Ovary (tissue), 9 donors: ENCODE results near the gene PROK2. TPM values are rescaled to one million over a fixed set of nuclear protein-coding genes. Genes with fewer than 3 reads are reported as not detected.

Source experiments
- DNase-seq, 5 donors: peaks; one replicate each; pipeline ENCODE4 v3.0.0-alpha.2; 2019 to 2020
- H3K27ac ChIP-seq, 2 donors: fragments of 200-600 bp; one replicate each; pipeline versions ENCODE4 v1.5.1 to v1.8.0; 2019 to 2022
- H3K27me3 ChIP-seq: fragments of 200-600 bp; one replicate; pipeline ENCODE4 v1.8.0; 2022
- H3K36me3 ChIP-seq: fragments of 200-600 bp; sonication (generic); one replicate; pipeline ENCODE4 v1.5.1; 2019
- H3K4me1 ChIP-seq: one replicate; pipeline ENCODE4 v1.8.1; 2013; ENCODE audit warnings: mild to moderate bottlenecking, moderate library complexity; ENCODE audit not compliant: insufficient read depth
- H3K4me3 ChIP-seq: fragments of 200-600 bp; sonication (generic); one replicate; pipeline ENCODE4 v1.5.1; 2017
- H3K9me3 ChIP-seq, 2 donors: fragments of 200-600 bp in 1 of 2; sonication (generic) in 1 of 2; one replicate each; pipeline versions ENCODE4 v1.5.1 to v1.8.1; 2013 to 2019; ENCODE audit warnings: mild to moderate bottlenecking in 1 of 2, moderate library complexity in 1 of 2
- CTCF ChIP-seq, 3 donors: fragments of 450-650 bp in 2 of 3; fragments of 200-600 bp in 1 of 3; IDR thresholded peaks; one replicate each; pipeline versions ENCODE4 v1.5.1 to v1.8.0; 2016 to 2022; ENCODE audit warnings: antibody characterized with exemption in 3 of 3, mild to moderate bottlenecking in 1 of 3
- EP300 ChIP-seq: sonication (generic); formaldehyde crosslinking; IDR thresholded peaks from one replicate; pipeline ENCODE4 v1.6.1; 2017; ENCODE audit warnings: antibody characterized with exemption
- POLR2A ChIP-seq: fragments of 450-650 bp; IDR thresholded peaks from one replicate; pipeline ENCODE4 v1.6.1; 2017; ENCODE audit warnings: antibody characterized with exemption, mild to moderate bottlenecking, moderate library complexity
- WGBS, 3 donors: extraction: QIAGEN DNeasy Blood & Tissue Kit in 1 of 3; methylation state at CpG; one replicate each; pipeline versions ENCODE4 v1.1.5 to v1.1.7; 2013 to 2017; 5-methylcytosine and 5-hydroxymethylcytosine counted together
- intact Hi-C, 4 donors: fragments of 100-400 bp; cut with DNase I; formaldehyde crosslinking; loops; one replicate each; pipeline versions ENCODE4 v1.11.0 to v1.15.1; 2022 to 2023
- polyA plus RNA-seq, 2 donors: library from polyadenylated mRNA; stranded (reverse); fragments of 200-250 nt in 1 of 2; fragments of 350-450 nt in 1 of 2; fragmentation: Illumina TruSeq in 1 of 2; extraction: RNeasy Lipid Tissue Mini Kit (QIAGEN cat#74804) in 1 of 2; gene quantifications; one replicate each; pipeline ENCODE4 v1.2.3, GENCODE V29; 2013 to 2014
- total RNA-seq, 7 donors: library from RNA; depleted of rRNA in 2 of 7; stranded (reverse); fragments of >200 nt in 2 of 7; fragmentation: NEBNext Ultra II Directional in 3 of 7; extraction: Animal tissue kit (Norgen Biotek cat#: 25700) in 3 of 7; gene quantifications; one replicate each; pipeline versions ENCODE4 v1.1.0 to v1.2.4, GENCODE V29; 2016 to 2023
- donor health status: DM: no; HTN: no; CAD: no; lungs with moderate emphysema.
- donor health status: DM: no; HTN: no; CAD: no.
- donor health status: Bipolar disorder and iron deficiency.
- donor health status: DM: yes; HTN: yes; CAD: no.
- donor health status: DM: no; HTN: no; CAD: no.
- donor health status: DM: yes; HTN: yes; CAD: no.

PROK2 gene
- total and polyA plus RNA-seq, 9 donors = 0.08 to 0.45 (median 0.20) TPM; not detected in 4

DNA sequence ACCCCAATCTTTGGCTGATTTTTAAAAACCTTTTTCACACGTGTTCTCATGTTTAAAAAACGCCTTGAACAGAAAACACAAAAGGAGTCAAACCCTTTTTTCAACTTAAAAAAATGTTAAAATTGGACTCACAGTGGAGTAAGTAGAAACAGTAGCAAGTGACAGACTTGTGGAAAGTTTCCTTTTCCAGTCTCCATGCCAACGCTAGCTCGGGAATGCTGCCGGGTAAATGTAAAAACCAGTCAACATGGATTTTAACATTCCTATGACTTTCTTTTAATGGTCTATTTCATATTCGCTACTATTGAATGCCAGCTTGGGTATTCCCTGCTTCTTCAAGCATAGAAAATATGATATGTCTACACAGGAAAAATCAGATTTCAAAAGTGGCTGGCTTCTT lies 1.6 kb upstream of the PROK2 start:
- TF ChIP-seq CTCF (IDR thresholded peaks at IDR 0.05) (no peak), EP300 (no peak), POLR2A (no peak)
- intact Hi-C loops = no loop called here
- Histone ChIP-seq H3K9me3 (no peaks in the 10 kb centered on the region), H3K36me3 (no peaks in the 10 kb centered on the region), H3K4me3 (no peak overlapping the region), H3K4me1 (peaks cover 9% of the 10 kb centered on the region), H3K27ac (no peak overlapping the region), H3K27me3 (no peaks in the 10 kb centered on the region)
- 33 to 45% (median 34%) methylated on average over 6 of the region's 6 CpGs for WGBS, 3 donors
- DNase-seq = no peak

DNA sequence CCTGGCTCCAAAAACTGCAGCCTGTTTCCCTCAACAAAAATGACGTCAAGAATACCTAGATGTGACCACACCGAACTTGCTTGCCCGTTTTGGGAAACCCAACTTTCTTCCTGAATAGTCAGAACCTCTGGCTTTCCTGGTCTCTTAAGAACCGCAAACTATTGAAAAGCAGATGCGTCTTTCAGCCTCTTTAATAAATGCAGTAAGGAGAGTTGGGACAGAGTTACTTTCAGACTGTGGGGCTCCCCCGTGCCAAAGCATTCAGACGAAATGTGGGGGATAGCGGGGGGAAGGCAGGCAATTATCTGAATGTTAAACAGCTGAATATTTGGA lies 1.2 kb upstream of the PROK2 start:
- peaks cover 9% of the 10 kb centered on the region for H3K4me1 ChIP-seq
- 17 to 23% (median 17%) methylated on average over 8 of the region's 8 CpGs for WGBS, 3 donors
- intact Hi-C loops = no loop called here
- TF ChIP-seq POLR2A (no peak), CTCF (IDR thresholded peaks at IDR 0.05) (no peak), EP300 (no peak)
- H3K9me3 ChIP-seq = no peaks in the 10 kb centered on the region
- H3K27me3 ChIP-seq = no peaks in the 10 kb centered on the region
- no peak overlapping the region for H3K27ac ChIP-seq
- no peaks in the 10 kb centered on the region for H3K36me3 ChIP-seq
- DNase-seq = no peak
- no peak overlapping the region for H3K4me3 ChIP-seq

DNA sequence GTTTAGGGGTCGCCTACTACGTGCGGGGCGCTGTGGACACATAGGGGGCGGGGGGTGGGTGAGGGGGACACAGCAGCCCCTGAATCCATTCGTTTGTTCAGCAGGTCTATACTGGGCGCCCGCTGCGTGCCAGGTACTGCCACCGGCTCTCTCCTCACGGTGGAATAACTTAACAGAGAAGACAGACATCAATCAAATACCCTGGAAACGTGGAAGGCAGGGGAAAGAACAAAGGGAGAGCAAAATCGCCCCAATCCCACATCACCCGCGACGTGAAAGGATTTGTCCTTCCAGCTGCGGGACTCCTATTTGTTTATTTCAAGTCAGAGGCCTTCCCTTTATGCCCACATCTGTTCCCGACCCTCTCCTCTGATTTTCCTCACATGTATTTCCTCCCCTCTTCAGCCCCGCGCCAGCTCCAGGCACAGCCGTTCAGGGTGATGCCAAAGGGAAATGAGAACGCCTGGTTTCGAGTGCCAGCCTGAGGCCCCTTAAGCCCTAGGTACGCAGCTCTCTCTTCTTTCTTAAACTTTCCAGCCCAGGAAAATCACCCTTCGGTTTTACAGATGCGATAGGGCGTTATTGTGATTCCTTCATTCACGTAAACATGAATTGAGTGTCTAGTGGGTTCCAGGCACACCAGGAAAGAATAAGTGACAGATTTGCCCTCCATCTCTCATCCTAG lies 726 bp upstream of the PROK2 start:
- H3K9me3 ChIP-seq = no peaks in the 10 kb centered on the region
- intact Hi-C loops = no loop called here
- H3K4me3 ChIP-seq = no peak overlapping the region
- H3K27me3 ChIP-seq = no peaks in the 10 kb centered on the region
- 8 to 16% (median 11%) methylated on average over 28 of the region's 28 CpGs for WGBS, 3 donors
- H3K27ac ChIP-seq = no peak overlapping the region
- no peak for TF ChIP-seq POLR2A
- no peak for DNase-seq
- H3K36me3 ChIP-seq = no peaks in the 10 kb centered on the region
- H3K4me1 ChIP-seq = peaks cover 9% of the 10 kb centered on the region

- peaks cover 9% of the 10 kb centered on the region for H3K4me1 ChIP-seq
- no peaks in the 10 kb centered on the region for H3K27me3 ChIP-seq
- no peak for DNase-seq
- no peak for TF ChIP-seq EP300
- TF ChIP-seq POLR2A = no peak
- TF ChIP-seq CTCF (IDR thresholded peaks at IDR 0.05) = no peak
- no peaks in the 10 kb centered on the region for H3K9me3 ChIP-seq
- no peak overlapping the region for H3K27ac ChIP-seq
- 4 to 7% (median 6%) methylated on average over 23 of the region's 23 CpGs for WGBS, 3 donors
- H3K4me3 ChIP-seq = peak overlapping the region; percentile 12
- H3K36me3 ChIP-seq = no peaks in the 10 kb centered on the region
- intact Hi-C loops = no loop called here
Measured at GRCh38 chr3:71784201-71784913, 591 bp downstream of the PROK2 start.

- 59 to 79% (median 70%) methylated on average over 1 of the region's 1 CpG for WGBS, 3 donors
- H3K4me1 ChIP-seq = peaks cover 9% of the 10 kb centered on the region
- no peaks in the 10 kb centered on the region for H3K27me3 ChIP-seq
- no peaks in the 10 kb centered on the region for H3K36me3 ChIP-seq
- H3K4me3 ChIP-seq = no peak overlapping the region
- intact Hi-C loops = no loop called here
- TF ChIP-seq EP300 = no peak
- TF ChIP-seq POLR2A = no peak
- no peak for TF ChIP-seq CTCF (IDR thresholded peaks at IDR 0.05)
- DNase-seq = no peak
- no peaks in the 10 kb centered on the region for H3K9me3 ChIP-seq
- no peak overlapping the region for H3K27ac ChIP-seq
Measured at GRCh38 chr3:71783152-71783551, 1.8 kb downstream of the PROK2 start.
